Adrenal gland (tissue), 12 donors: Measurements from ENCODE around the gene TENM4. TPM values are rescaled to one million over a fixed set of nuclear protein-coding genes. Genes with fewer than 3 reads are reported as not detected.

ENCODE experiments used
- DNase-seq, 7 donors: peaks; one replicate each; pipeline ENCODE4 v3.0.0-alpha.2; 2019 to 2020
- H3K27ac ChIP-seq, 5 donors: fragments of 200-600 bp; sonication (generic) in 4 of 5; 1 replicate in 3 of 5; 2 replicates in 2 of 5; pipeline versions ENCODE4 v1.5.1 to v1.8.0; 2016 to 2020; ENCODE audit warnings: mild to moderate bottlenecking in 1 of 5
- H3K27me3 ChIP-seq: fragments of 200-600 bp; 2 replicates; pipeline ENCODE4 v1.8.0; 2021
- H3K36me3 ChIP-seq, 2 donors: fragments of 200-600 bp; replicated peaks in 1 of 2; 1 replicate in 1 of 2; 2 replicates in 1 of 2; pipeline versions ENCODE4 v1.5.1 to v1.8.0; 2018 to 2022
- H3K4me1 ChIP-seq, 2 donors: fragments of 200-600 bp; replicated peaks in 1 of 2; 1 replicate in 1 of 2; 2 replicates in 1 of 2; pipeline versions ENCODE4 v1.5.1 to v1.8.0; 2018 to 2021
- H3K4me3 ChIP-seq, 4 donors: fragments of 200-600 bp; sonication (generic) in 3 of 4; one replicate each; pipeline ENCODE4 v1.5.1; 2016 to 2018
- H3K9me3 ChIP-seq, 3 donors: fragments of 200-600 bp; sonication (generic) in 1 of 3; replicated peaks in 1 of 3; 1 replicate in 2 of 3; 2 replicates in 1 of 3; pipeline versions ENCODE4 v1.5.1 to v1.8.0; 2016 to 2021
- POLR2A ChIP-seq, 2 donors: fragments of 450-650 bp; IDR thresholded peaks; one replicate each; pipeline ENCODE4 v1.6.1; 2017; ENCODE audit warnings: antibody characterized with exemption in 2 of 2, mild to moderate bottlenecking in 2 of 2, moderate library complexity in 1 of 2
- whole genome bisulfite sequencing, 4 donors: extraction: QIAGEN DNeasy Blood & Tissue Kit in 2 of 4; methylation state at CpG; one replicate each; pipeline versions ENCODE4 v1.1.5 to v1.1.7; 2013 to 2017; 5-methylcytosine and 5-hydroxymethylcytosine counted together
- intact Hi-C, 2 donors: fragments of 100-400 bp; cut with DNase I; formaldehyde crosslinking; loops; one replicate each; pipeline versions ENCODE4 v1.14.1 to v1.15.0; 2022 to 2023
- polyA plus RNA-seq, 3 donors: library from polyadenylated mRNA; stranded (reverse); fragments of 200-250 nt in 2 of 3; fragments of 350-450 nt in 1 of 3; fragmentation: Illumina TruSeq in 1 of 3; extraction: RNeasy Lipid Tissue Mini Kit (QIAGEN cat#74804) in 1 of 3; gene quantifications; one replicate each; pipeline ENCODE4 v1.2.3, GENCODE V29; 2013 to 2014
- total RNA-seq, 9 donors: library from RNA; depleted of rRNA in 4 of 9; stranded (reverse); fragments of >200 nt in 4 of 9; fragments of 120-200 nt in 1 of 9; fragmentation: NEBNext Ultra II Directional in 1 of 9; extraction: Animal tissue kit (Norgen Biotek cat#: 25700) in 1 of 9; gene quantifications; one replicate each; pipeline versions ENCODE4 v1.1.0 to v1.2.4, GENCODE V29; 2013 to 2023
- TF ChIP-seq, protein P1 (sequence below), 6 experiments: fragments of 450-650 bp in 4 of 6; fragments of 200-600 bp in 2 of 6; sonication (generic) in 1 of 6; IDR thresholded peaks; 1 replicate in 5 of 6; 2 replicates in 1 of 6; pipeline versions ENCODE4 v1.5.1 to v1.8.0; 2016 to 2021; ENCODE audit warnings: antibody characterized with exemption in 6 of 6, mild to moderate bottlenecking in 2 of 6, moderate library complexity in 1 of 6
- donor health status: healthy with polysubstance abuse.
- donor health status: Bipolar disorder and iron deficiency.
- donor health status: DM: yes; HTN: yes; CAD: no.
- donor health status: DM: no; HTN: no; CAD: no.
- donor health status: DM: no; HTN: no; CAD: no.
- donor health status: DM: yes; HTN: yes; CAD: no.

TENM4 gene
- total and polyA plus RNA-seq, 12 donors: 0.74 to 24.9 (median 6.7) TPM

DNA sequence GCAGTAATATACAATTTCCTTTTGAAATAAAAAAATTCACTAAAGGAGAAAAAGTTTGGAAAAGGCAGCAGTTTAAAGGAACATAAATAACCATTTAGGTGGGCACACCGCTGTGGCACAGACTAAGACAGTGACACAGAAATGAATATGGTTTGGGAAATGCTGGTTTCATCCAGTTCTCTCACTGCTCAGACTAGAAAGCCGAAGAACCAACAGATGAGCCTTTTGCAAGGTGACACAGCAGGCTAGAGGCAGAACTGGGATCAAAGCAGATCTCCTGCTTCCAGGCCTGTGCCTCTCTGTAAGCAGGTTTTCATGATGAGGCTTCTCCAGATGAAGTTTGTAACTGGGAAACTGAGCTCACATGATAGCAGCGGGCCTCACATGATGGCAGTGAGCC is 486.1 kb downstream of the TENM4 start:
- Histone ChIP-seq H3K4me1 (no peaks in the 10 kb centered on the region), H3K4me3 (no peak overlapping the region), H3K27me3 (no peaks in the 10 kb centered on the region), H3K36me3 (no peaks in the 10 kb centered on the region), H3K27ac (no peak overlapping the region), H3K9me3 (no peaks in the 10 kb centered on the region)
- TF ChIP-seq POLR2A (IDR thresholded peaks at IDR 0.05): no peak
- TF ChIP-seq, protein P1, sequence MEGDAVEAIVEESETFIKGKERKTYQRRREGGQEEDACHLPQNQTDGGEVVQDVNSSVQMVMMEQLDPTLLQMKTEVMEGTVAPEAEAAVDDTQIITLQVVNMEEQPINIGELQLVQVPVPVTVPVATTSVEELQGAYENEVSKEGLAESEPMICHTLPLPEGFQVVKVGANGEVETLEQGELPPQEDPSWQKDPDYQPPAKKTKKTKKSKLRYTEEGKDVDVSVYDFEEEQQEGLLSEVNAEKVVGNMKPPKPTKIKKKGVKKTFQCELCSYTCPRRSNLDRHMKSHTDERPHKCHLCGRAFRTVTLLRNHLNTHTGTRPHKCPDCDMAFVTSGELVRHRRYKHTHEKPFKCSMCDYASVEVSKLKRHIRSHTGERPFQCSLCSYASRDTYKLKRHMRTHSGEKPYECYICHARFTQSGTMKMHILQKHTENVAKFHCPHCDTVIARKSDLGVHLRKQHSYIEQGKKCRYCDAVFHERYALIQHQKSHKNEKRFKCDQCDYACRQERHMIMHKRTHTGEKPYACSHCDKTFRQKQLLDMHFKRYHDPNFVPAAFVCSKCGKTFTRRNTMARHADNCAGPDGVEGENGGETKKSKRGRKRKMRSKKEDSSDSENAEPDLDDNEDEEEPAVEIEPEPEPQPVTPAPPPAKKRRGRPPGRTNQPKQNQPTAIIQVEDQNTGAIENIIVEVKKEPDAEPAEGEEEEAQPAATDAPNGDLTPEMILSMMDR (IDR thresholded peaks at IDR 0.05): no peak
- DNase-seq: no peak
- intact Hi-C loops: no loop called here
- WGBS, 4 donors: 88 to 97% (median 96%) methylated on average over 3 of the region's 3 CpGs

DNA sequence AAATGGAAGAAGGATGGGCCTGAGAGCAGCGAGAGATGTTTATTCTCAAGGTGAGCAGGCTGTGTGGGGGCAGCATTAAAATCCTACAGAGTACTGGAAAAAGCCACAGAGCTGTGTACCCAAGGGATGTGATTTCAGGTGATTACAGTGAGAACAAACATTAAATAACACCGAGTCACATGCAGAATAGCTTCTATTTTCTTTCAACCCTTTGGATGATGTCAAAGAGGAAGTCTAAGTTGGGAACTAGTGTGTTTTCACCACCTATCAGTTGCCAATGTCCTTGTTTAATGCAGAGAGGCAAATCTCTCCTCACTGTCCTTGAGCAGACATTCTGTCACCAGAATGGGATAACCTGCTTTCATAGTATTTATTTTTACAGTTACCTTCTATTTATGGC is 486.6 kb downstream of the TENM4 start:
- no peaks in the 10 kb centered on the region for H3K4me1 ChIP-seq
- WGBS, 4 donors: 61 to 85% (median 80%) methylated on average over 2 of the region's 2 CpGs
- no peak overlapping the region for H3K4me3 ChIP-seq
- TF ChIP-seq, protein P1 (IDR thresholded peaks at IDR 0.05): no peak
- no peak for TF ChIP-seq POLR2A (IDR thresholded peaks at IDR 0.05)
- no peak overlapping the region for H3K27ac ChIP-seq
- DNase-seq: no peak
- no peaks in the 10 kb centered on the region for H3K36me3 ChIP-seq
- no peaks in the 10 kb centered on the region for H3K27me3 ChIP-seq
- no peaks in the 10 kb centered on the region for H3K9me3 ChIP-seq
- intact Hi-C loops: no loop called here

- no peaks in the 10 kb centered on the region for H3K27me3 ChIP-seq
- no peaks in the 10 kb centered on the region for H3K36me3 ChIP-seq
- intact Hi-C loops: no loop called here
- no peak for TF ChIP-seq POLR2A (IDR thresholded peaks at IDR 0.05)
- TF ChIP-seq, protein P1 (IDR thresholded peaks at IDR 0.05): no peak
- H3K4me1 ChIP-seq: no peaks in the 10 kb centered on the region
- no peak overlapping the region for H3K4me3 ChIP-seq
- H3K9me3 ChIP-seq: no peaks in the 10 kb centered on the region
- WGBS, 4 donors: 57 to 67% (median 64%) methylated on average over 4 of the region's 4 CpGs
- no peak for DNase-seq
- no peak overlapping the region for H3K27ac ChIP-seq
Measured at GRCh38 chr11:78952890-78953289, 487.9 kb downstream of the TENM4 start.

GRCh38 chr11:78952175-78952574 is 488.7 kb downstream of the TENM4 start:
- Histone ChIP-seq H3K4me3 (no peak overlapping the region), H3K4me1 (no peaks in the 10 kb centered on the region), H3K27ac (no peak overlapping the region), H3K36me3 (no peaks in the 10 kb centered on the region), H3K27me3 (no peaks in the 10 kb centered on the region), H3K9me3 (no peaks in the 10 kb centered on the region)
- no peak for TF ChIP-seq POLR2A (IDR thresholded peaks at IDR 0.05)
- TF ChIP-seq, protein P1 (IDR thresholded peaks at IDR 0.05): no peak
- no peak for DNase-seq
- intact Hi-C loops: no loop called here
- 69 to 77% (median 76%) methylated on average over 7 of the region's 7 CpGs for WGBS, 4 donors
